IPS-18a (cell line): ENCODE data around the gene ALG10B.
"Not testable (repeated sequence)": the region's sequence is repeated elsewhere in the genome, so short reads cannot be mapped to it uniquely, and the experiment has no call there.

Experiments used
- H3K27ac ChIP-seq: one replicate; pipeline ENCODE4 v1.5.1; 2013; ENCODE audit warnings: low read length
- H3K27me3 ChIP-seq: one replicate; pipeline ENCODE4 v1.6.1; 2013; ENCODE audit warnings: mild to moderate bottlenecking, low read length; ENCODE audit not compliant: control insufficient read depth, insufficient read depth
- H3K36me3 ChIP-seq: one replicate; pipeline ENCODE4 v1.6.1; 2013; ENCODE audit warnings: low read depth, low read length; ENCODE audit not compliant: control insufficient read depth
- H3K4me1 ChIP-seq: one replicate; pipeline ENCODE4 v1.6.1; 2013; ENCODE audit warnings: low read depth, low read length; ENCODE audit not compliant: control insufficient read depth
- H3K4me3 ChIP-seq: one replicate; pipeline ENCODE4 v1.5.1; 2013; ENCODE audit warnings: low read length
- H3K9ac ChIP-seq: one replicate; pipeline ENCODE4 v1.6.1; 2013; ENCODE audit warnings: mild to moderate bottlenecking, low read length, moderate library complexity
- H3K9me3 ChIP-seq: one replicate; pipeline ENCODE4 v1.6.1; 2013; ENCODE audit warnings: low read depth, low read length; ENCODE audit not compliant: control insufficient read depth

The ALG10B gene

GRCh38 chr12:38316391-38317129 lies at the start of gene ALG10B:
Gene ALG10B (plus strand): TSS chr12:38316774. CDS start chr12:38316894, 120 bp downstream.
- no peaks in the 10 kb centered on the region for H3K36me3 ChIP-seq
- peak within 1 kb of the TSS; percentile 85 for H3K4me3 ChIP-seq
- H3K9me3 ChIP-seq: peaks cover 5% of the 10 kb centered on the region
- no peaks in the 10 kb centered on the region for H3K4me1 ChIP-seq
- H3K27ac ChIP-seq: no peak within 1 kb of the TSS
- no peaks in the 10 kb centered on the region for H3K27me3 ChIP-seq
- peak within 1 kb of the TSS; percentile 70 for H3K9ac ChIP-seq

DNA sequence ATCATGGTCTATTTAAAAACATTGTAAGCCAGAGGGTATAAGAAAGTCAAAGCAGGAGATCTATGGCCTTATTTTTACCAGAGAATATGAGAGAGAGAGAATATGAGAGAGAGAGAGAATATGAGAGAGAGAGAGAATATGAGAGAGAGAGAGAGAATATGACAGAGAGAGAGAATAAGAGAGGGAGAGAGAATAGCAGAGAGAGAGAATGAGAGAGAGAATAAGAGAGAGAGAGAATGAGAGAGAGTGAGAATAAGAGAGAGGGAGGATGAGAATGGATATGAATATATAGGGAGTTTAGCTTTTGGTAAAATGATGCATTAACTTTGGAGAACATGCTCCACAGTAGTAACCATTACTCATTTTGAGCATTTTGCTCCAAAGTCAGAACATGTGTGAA lies 48.0 kb upstream of the ALG10B start:
- H3K27ac ChIP-seq: no peak overlapping the region
- H3K9me3 ChIP-seq: peaks cover 54% of the 10 kb centered on the region
- no peaks in the 10 kb centered on the region for H3K27me3 ChIP-seq
- H3K9ac ChIP-seq: no peak overlapping the region
- H3K36me3 ChIP-seq: no peaks in the 10 kb centered on the region
- H3K4me3 ChIP-seq: no peak overlapping the region
- no peaks in the 10 kb centered on the region for H3K4me1 ChIP-seq

- Histone ChIP-seq H3K36me3 (no peaks in the 10 kb centered on the region), H3K9ac (no peak overlapping the region), H3K4me3 (no peak overlapping the region), H3K4me1 (no peaks in the 10 kb centered on the region), H3K27ac (no peak overlapping the region), H3K27me3 (no peaks in the 10 kb centered on the region), H3K9me3 (peaks cover 55% of the 10 kb centered on the region)
These were observed 46.7 kb upstream of the ALG10B start for GRCh38 chr12:38269897-38270296.

DNA sequence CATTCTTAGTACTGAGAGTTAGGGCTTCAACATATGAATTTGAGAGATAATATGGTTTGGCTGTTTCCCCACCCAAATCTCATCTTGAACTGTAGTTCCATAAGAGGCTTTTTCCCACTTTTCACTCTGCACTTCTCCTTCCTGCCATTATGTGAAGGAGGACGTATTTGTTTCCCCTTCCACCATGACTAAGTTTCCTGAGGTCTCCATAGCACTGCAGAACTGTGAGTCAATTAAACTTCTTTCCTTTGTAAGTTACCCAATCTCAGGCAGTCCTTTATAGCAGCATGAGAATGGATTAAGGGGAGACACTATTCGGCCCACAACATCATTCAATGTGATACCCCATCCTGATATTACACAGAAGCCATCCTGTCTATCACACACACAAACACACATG lies 36.8 kb upstream of the ALG10B start:
- H3K36me3 ChIP-seq: no peaks in the 10 kb centered on the region
- H3K4me3 ChIP-seq: no peak overlapping the region
- H3K9me3 ChIP-seq: peaks cover 51% of the 10 kb centered on the region
- H3K9ac ChIP-seq: no peak overlapping the region
- no peak overlapping the region for H3K27ac ChIP-seq
- no peaks in the 10 kb centered on the region for H3K27me3 ChIP-seq
- no peaks in the 10 kb centered on the region for H3K4me1 ChIP-seq

DNA sequence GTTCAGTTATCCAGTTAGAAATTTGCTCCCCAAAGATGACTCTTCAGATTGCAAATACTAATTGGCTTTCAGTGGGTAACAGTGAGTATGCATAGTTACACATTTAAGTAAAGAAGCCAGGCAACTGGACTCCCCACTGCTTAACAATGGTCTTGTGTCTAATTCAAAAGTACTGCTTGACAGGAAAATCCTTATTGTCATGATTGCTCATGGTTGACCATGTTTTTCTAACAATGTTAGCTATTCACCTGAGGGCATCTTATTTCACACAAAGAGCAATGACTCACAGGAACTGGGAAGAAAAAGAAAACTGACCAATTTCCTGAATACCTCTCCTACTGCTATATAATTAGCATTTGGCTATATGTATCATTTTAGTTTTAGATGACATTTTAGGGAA lies 33.7 kb upstream of the ALG10B start:
- no peak overlapping the region for H3K4me3 ChIP-seq
- H3K27me3 ChIP-seq: no peaks in the 10 kb centered on the region
- H3K27ac ChIP-seq: no peak overlapping the region
- H3K36me3 ChIP-seq: no peaks in the 10 kb centered on the region
- no peak overlapping the region for H3K9ac ChIP-seq
- peaks cover 70% of the 10 kb centered on the region for H3K9me3 ChIP-seq
- H3K4me1 ChIP-seq: no peaks in the 10 kb centered on the region

DNA sequence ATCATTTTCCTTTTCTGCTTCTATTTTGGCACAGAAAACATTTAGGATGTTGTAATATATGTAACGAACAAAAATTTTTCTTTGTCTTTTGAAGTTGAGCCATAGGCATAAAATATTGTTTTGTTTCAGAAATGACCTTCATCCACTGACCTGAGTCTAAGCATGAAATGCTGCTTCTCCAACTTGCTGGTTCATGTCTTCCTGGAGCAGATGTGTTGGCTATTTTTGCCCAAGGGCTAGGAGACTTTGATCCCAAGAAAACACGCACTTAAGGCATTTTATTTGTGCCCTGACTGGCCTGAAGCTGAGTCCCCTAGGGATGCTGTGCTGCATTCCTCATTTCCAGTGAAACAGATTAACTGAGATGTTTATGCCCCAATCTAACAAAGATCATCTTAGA lies 27.2 kb upstream of the ALG10B start:
- no peak overlapping the region for H3K27ac ChIP-seq
- H3K27me3 ChIP-seq: no peaks in the 10 kb centered on the region
- H3K4me1 ChIP-seq: no peaks in the 10 kb centered on the region
- H3K4me3 ChIP-seq: no peak overlapping the region
- peaks cover 72% of the 10 kb centered on the region for H3K9me3 ChIP-seq
- H3K9ac ChIP-seq: no peak overlapping the region
- H3K36me3 ChIP-seq: no peaks in the 10 kb centered on the region

DNA sequence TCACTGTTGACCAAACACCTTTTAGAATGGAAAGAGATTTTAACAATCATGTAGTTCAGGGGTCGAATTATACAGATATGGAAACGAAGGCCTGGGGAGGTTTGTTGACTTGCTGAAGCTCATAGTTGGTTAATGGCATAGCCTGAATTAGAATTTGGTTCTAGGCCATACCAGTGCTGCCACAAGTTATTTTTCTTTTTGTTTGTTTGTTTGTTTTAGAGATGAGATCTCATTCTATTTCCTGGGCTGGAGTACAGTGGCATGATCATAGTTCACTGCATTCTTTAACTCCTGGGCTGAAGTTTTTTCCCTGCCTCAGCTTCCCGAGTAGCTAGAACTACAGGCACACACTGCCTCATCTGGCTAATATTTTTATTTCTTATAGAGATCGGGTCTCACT lies 25.4 kb upstream of the ALG10B start:
- H3K36me3 ChIP-seq: no peaks in the 10 kb centered on the region
- peaks cover 74% of the 10 kb centered on the region for H3K9me3 ChIP-seq
- H3K27me3 ChIP-seq: no peaks in the 10 kb centered on the region
- H3K27ac ChIP-seq: no peak overlapping the region
- no peaks in the 10 kb centered on the region for H3K4me1 ChIP-seq
- H3K9ac ChIP-seq: no peak overlapping the region
- H3K4me3 ChIP-seq: no peak overlapping the region

DNA sequence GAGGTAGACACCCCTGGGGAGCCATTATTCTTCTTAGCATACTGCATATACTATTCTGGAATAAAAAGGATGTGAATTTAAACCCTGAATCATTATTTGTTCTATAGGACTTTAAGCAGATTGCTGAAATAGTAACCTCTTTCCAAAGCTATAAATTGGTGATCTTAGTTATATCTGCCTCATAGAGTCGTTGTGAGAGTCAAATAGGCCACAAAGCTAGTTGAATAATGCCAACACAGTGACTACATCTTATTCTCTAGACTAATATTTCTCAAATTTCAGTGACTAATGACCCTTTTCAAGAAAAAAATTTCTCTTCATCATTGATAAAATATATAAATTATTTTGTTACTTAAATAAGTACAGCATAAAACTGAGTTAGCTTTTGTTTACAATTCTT lies 13.6 kb upstream of the ALG10B start:
- H3K27me3 ChIP-seq, H3K4me3 ChIP-seq, H3K36me3 ChIP-seq, H3K4me1 ChIP-seq, H3K9ac ChIP-seq, H3K27ac ChIP-seq: not testable (repeated sequence)
- H3K9me3 ChIP-seq: peaks cover 43% of the 10 kb centered on the region

GRCh38 chr12:38321966-38322365 lies 5.4 kb downstream of the ALG10B start:
- H3K27me3 ChIP-seq: not testable (repeated sequence)

GRCh38 chr12:38324912-38325311 lies 8.3 kb downstream of the ALG10B start:
- no peaks in the 10 kb centered on the region for H3K4me1 ChIP-seq
- no peak overlapping the region for H3K4me3 ChIP-seq
- no peaks in the 10 kb centered on the region for H3K36me3 ChIP-seq
- H3K27ac ChIP-seq: no peak overlapping the region
- H3K27me3 ChIP-seq: no peaks in the 10 kb centered on the region
- no peak overlapping the region for H3K9ac ChIP-seq
- H3K9me3 ChIP-seq: no peaks in the 10 kb centered on the region

More at GRCh38 chr12:38321966-38322365, 5.4 kb downstream of the ALG10B start:
- not testable (repeated sequence) for H3K9me3 ChIP-seq, H3K4me3 ChIP-seq, H3K4me1 ChIP-seq, H3K9ac ChIP-seq, H3K36me3 ChIP-seq, H3K27ac ChIP-seq

DNA sequence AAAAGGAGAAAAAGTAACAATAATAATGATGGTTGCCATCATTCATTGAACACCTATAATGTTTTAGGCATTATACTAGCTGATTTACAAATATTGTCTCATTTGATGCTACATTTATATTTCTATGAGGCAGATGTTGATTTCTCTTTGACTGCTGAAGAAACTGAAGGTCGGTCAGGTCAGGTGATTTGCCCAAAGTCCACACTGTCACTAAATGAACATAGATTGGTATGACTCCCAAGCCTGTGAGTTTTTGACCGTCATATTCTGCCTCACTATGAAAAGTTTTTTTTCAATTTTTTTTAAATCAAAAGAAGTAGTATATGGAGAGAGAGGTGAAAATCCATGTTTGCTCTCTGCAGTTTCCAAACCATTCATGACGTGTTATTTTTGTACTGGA lies 10.8 kb downstream of the ALG10B start:
- no peak overlapping the region for H3K4me3 ChIP-seq

GRCh38 chr12:38328306-38328895 lies 11.8 kb downstream of the ALG10B start:
- no peaks in the 10 kb centered on the region for H3K4me1 ChIP-seq
- no peak overlapping the region for H3K4me3 ChIP-seq
- H3K9me3 ChIP-seq: no peaks in the 10 kb centered on the region
- H3K27ac ChIP-seq: no peak overlapping the region
- H3K36me3 ChIP-seq: no peaks in the 10 kb centered on the region
- no peak overlapping the region for H3K9ac ChIP-seq
- H3K27me3 ChIP-seq: no peaks in the 10 kb centered on the region

More for the DNA sequence above, 10.8 kb downstream of the ALG10B start:
- no peaks in the 10 kb centered on the region for H3K9me3 ChIP-seq
- no peaks in the 10 kb centered on the region for H3K36me3 ChIP-seq
- no peak overlapping the region for H3K9ac ChIP-seq
- H3K27ac ChIP-seq: no peak overlapping the region
- no peaks in the 10 kb centered on the region for H3K27me3 ChIP-seq
- H3K4me1 ChIP-seq: no peaks in the 10 kb centered on the region
